Neural progenitor cell (in vitro differentiated cells): ENCODE data around the gene STK17B. TPM values are rescaled to one million over a fixed set of nuclear protein-coding genes. Genes with fewer than 3 reads are reported as not detected.
"Not testable (repeated sequence)": the region's sequence is repeated elsewhere in the genome, so short reads cannot be mapped to it uniquely, and the experiment has no call there.

Experiments used
- DNase-seq: peaks from one replicate; pipeline ENCODE4 v3.0.0-alpha.2; 2016; ENCODE audit warnings: low spot score
- H2AFZ ChIP-seq: fragments of 200-600 bp; sonication (generic); replicated peaks from 2 replicates; pipeline ENCODE4 v1.6.1; 2016; ENCODE audit warnings: antibody characterized with exemption
- H3F3A ChIP-seq: fragments of 200-600 bp; sonication (generic); 2 replicates; pipeline ENCODE4 v1.6.1; 2016; ENCODE audit warnings: antibody characterized with exemption, low read depth
- H3K27ac ChIP-seq: fragments of 200-600 bp; sonication (generic); 2 replicates; pipeline ENCODE4 v1.5.1; 2016; ENCODE audit warnings: mild to moderate bottlenecking
- H3K27me3 ChIP-seq: fragments of 200-600 bp; sonication (generic); 2 replicates; pipeline ENCODE4 v1.6.1; 2016; ENCODE audit warnings: mild to moderate bottlenecking, moderate library complexity
- H3K36me3 ChIP-seq: fragments of 200-600 bp; sonication (generic); 2 replicates; pipeline ENCODE4 v1.5.1; 2016
- H3K4me1 ChIP-seq: fragments of 200-600 bp; sonication (generic); 2 replicates; pipeline ENCODE4 v1.6.1; 2016; ENCODE audit warnings: mixed run types
- H3K4me2 ChIP-seq: fragments of 200-600 bp; sonication (generic); 2 replicates; pipeline ENCODE4 v1.6.1; 2016
- H3K4me3 ChIP-seq: fragments of 200-600 bp; sonication (generic); 2 replicates; pipeline ENCODE4 v1.5.1; 2016
- H3K79me2 ChIP-seq: fragments of 200-600 bp; sonication (generic); 2 replicates; pipeline ENCODE4 v1.6.1; 2016; ENCODE audit warnings: low read depth
- H3K9ac ChIP-seq: fragments of 200-600 bp; sonication (generic); 2 replicates; pipeline ENCODE4 v1.6.1; 2016
- H3K9me3 ChIP-seq: fragments of 200-600 bp; sonication (generic); 2 replicates; pipeline ENCODE4 v1.5.1; 2016; ENCODE audit warnings: low read depth
- H4K20me1 ChIP-seq: fragments of 200-600 bp; sonication (generic); 2 replicates; pipeline ENCODE4 v1.6.1; 2016; ENCODE audit warnings: low read depth
- H3K27ac Mint-ChIP-seq: 3 replicates; pipeline ENCODE4 v1.8.0; 2021; ENCODE audit warnings: mixed read lengths
- H3K27me3 Mint-ChIP-seq: 2 replicates; pipeline ENCODE4 v1.8.0; 2022; ENCODE audit warnings: low read depth, mild to moderate bottlenecking, inconsistent platforms, moderate library complexity, mixed read lengths; ENCODE audit not compliant: insufficient read depth
- H3K36me3 Mint-ChIP-seq: 3 replicates; pipeline ENCODE4 v1.8.0; 2021; ENCODE audit warnings: mixed read lengths
- H3K4me1 Mint-ChIP-seq: 3 replicates; pipeline ENCODE4 v1.8.0; 2021; ENCODE audit warnings: mixed read lengths
- H3K4me3 Mint-ChIP-seq: 3 replicates; pipeline ENCODE4 v1.8.0; 2021; ENCODE audit warnings: mild to moderate bottlenecking, moderate library complexity, mixed read lengths
- H3K9me3 Mint-ChIP-seq: 3 replicates; pipeline ENCODE4 v1.8.0; 2020; ENCODE audit warnings: mixed read lengths
- CTCF ChIP-seq: fragments of 200-600 bp; sonication (generic); IDR thresholded peaks from 2 replicates; pipeline ENCODE4 v1.5.1; 2017; ENCODE audit warnings: antibody characterized with exemption, mild to moderate bottlenecking
- EZH2 ChIP-seq: fragments of 200-600 bp; sonication (generic); IDR thresholded peaks from 2 replicates; pipeline ENCODE4 v1.6.1; 2017; ENCODE audit warnings: antibody characterized with exemption, mild to moderate bottlenecking, moderate library complexity
- EZH2phosphoT487 ChIP-seq: fragments of 200-600 bp; sonication (generic); IDR thresholded peaks from 2 replicates; pipeline ENCODE4 v1.6.1; 2017; ENCODE audit warnings: antibody characterized with exemption
- total RNA-seq: library from RNA; depleted of rRNA; stranded (reverse); fragments of >200 nt; gene quantifications from 2 replicates; pipeline ENCODE4 v1.2.3, GENCODE V29; 2015; ENCODE audit warnings: low replicate concordance

Gene STK17B
- total RNA-seq, 1 donor from 2014 or later, result 35.4 TPM

GRCh38 chr2:196187898-196188458 is 16.6 kb upstream of the STK17B start:
- Histone ChIP-seq H3K4me2 (no peak overlapping the region), H4K20me1 (no peaks in the 10 kb centered on the region), H3K4me1 (no peaks in the 10 kb centered on the region), H3K27me3 (no peaks in the 10 kb centered on the region), H3K9ac (no peak overlapping the region), H3K27ac (no peak overlapping the region), H3K79me2 (no peaks in the 10 kb centered on the region), H3K9me3 (no peaks in the 10 kb centered on the region), H2AFZ (no peak overlapping the region), H3K4me3 (no peak overlapping the region), H3F3A (no peaks in the 10 kb centered on the region), H3K36me3 (no peaks in the 10 kb centered on the region)
- no peak for TF ChIP-seq CTCF
- no peak for TF ChIP-seq EZH2phosphoT487
- TF ChIP-seq EZH2, result no peak
- H3K27ac Mint-ChIP-seq, result no peak overlapping the region
- H3K4me1 Mint-ChIP-seq, result peaks cover 3% of the 10 kb centered on the region
- peaks cover 2% of the 10 kb centered on the region for H3K27me3 Mint-ChIP-seq
- DNase-seq, result no peak
- no peak overlapping the region for H3K4me3 Mint-ChIP-seq
- H3K9me3 Mint-ChIP-seq, result peaks cover 2% of the 10 kb centered on the region
- no peaks in the 10 kb centered on the region for H3K36me3 Mint-ChIP-seq

GRCh38 chr2:196187175-196187700 is 15.9 kb upstream of the STK17B start:
- not testable (repeated sequence) for H3K27me3 ChIP-seq, H3K27me3 Mint-ChIP-seq, H3K9me3 Mint-ChIP-seq, H3K27ac Mint-ChIP-seq, H3K9me3 ChIP-seq, H3K4me3 Mint-ChIP-seq, H3K36me3 ChIP-seq, H3F3A ChIP-seq, H2AFZ ChIP-seq, H3K4me1 ChIP-seq, H3K4me2 ChIP-seq, H3K4me3 ChIP-seq, H3K9ac ChIP-seq, H4K20me1 ChIP-seq, DNase-seq, H3K36me3 Mint-ChIP-seq, H3K79me2 ChIP-seq, H3K27ac ChIP-seq, H3K4me1 Mint-ChIP-seq

GRCh38 chr2:196186266-196186980 is 15.0 kb upstream of the STK17B start:
- H3K9me3 Mint-ChIP-seq, result peaks cover 2% of the 10 kb centered on the region
- H3K4me1 ChIP-seq, result no peaks in the 10 kb centered on the region
- H3K36me3 ChIP-seq, result no peaks in the 10 kb centered on the region
- H3K79me2 ChIP-seq, result no peaks in the 10 kb centered on the region
- no peak overlapping the region for H3K4me2 ChIP-seq
- no peaks in the 10 kb centered on the region for H3F3A ChIP-seq
- H2AFZ ChIP-seq, result no peak overlapping the region
- TF ChIP-seq EZH2 (no peak), EZH2phosphoT487 (no peak), CTCF (no peak)
- H3K4me1 Mint-ChIP-seq, result peaks cover 3% of the 10 kb centered on the region
- DNase-seq, result no peak
- H3K27me3 Mint-ChIP-seq, result peaks cover 2% of the 10 kb centered on the region
- no peak overlapping the region for H3K9ac ChIP-seq
- no peak overlapping the region for H3K27ac Mint-ChIP-seq
- no peaks in the 10 kb centered on the region for H3K9me3 ChIP-seq
- H3K36me3 Mint-ChIP-seq, result no peaks in the 10 kb centered on the region
- H3K27me3 ChIP-seq, result no peaks in the 10 kb centered on the region
- no peak overlapping the region for H3K4me3 Mint-ChIP-seq
- no peaks in the 10 kb centered on the region for H4K20me1 ChIP-seq
- H3K27ac ChIP-seq, result no peak overlapping the region
- H3K4me3 ChIP-seq, result no peak overlapping the region

GRCh38 chr2:196184921-196185320 is 13.5 kb upstream of the STK17B start:
- TF ChIP-seq CTCF (no peak), EZH2 (no peak), EZH2phosphoT487 (no peak)
- Histone ChIP-seq H3F3A (no peaks in the 10 kb centered on the region), H3K27ac (no peak overlapping the region), H3K27me3 (no peaks in the 10 kb centered on the region), H3K4me3 (no peak overlapping the region), H3K79me2 (no peaks in the 10 kb centered on the region), H2AFZ (no peak overlapping the region), H3K9me3 (no peaks in the 10 kb centered on the region), H3K36me3 (no peaks in the 10 kb centered on the region), H3K9ac (no peak overlapping the region), H3K4me2 (no peak overlapping the region), H3K4me1 (no peaks in the 10 kb centered on the region), H4K20me1 (no peaks in the 10 kb centered on the region)
- no peak for DNase-seq
- Mint-ChIP-seq H3K27me3 (peaks cover 2% of the 10 kb centered on the region), H3K36me3 (no peaks in the 10 kb centered on the region), H3K4me1 (peaks cover 3% of the 10 kb centered on the region), H3K27ac (no peak overlapping the region), H3K9me3 (peaks cover 2% of the 10 kb centered on the region), H3K4me3 (no peak overlapping the region)
